ENCODE data around the gene SAYSD1. TPM values are rescaled to one million over a fixed set of nuclear protein-coding genes. Genes with fewer than 3 reads are reported as not detected.

The SAYSD1 gene
- total RNA-seq, 2 experiments from 2014 or later, result 16.0 to 16.8 TPM

DNA sequence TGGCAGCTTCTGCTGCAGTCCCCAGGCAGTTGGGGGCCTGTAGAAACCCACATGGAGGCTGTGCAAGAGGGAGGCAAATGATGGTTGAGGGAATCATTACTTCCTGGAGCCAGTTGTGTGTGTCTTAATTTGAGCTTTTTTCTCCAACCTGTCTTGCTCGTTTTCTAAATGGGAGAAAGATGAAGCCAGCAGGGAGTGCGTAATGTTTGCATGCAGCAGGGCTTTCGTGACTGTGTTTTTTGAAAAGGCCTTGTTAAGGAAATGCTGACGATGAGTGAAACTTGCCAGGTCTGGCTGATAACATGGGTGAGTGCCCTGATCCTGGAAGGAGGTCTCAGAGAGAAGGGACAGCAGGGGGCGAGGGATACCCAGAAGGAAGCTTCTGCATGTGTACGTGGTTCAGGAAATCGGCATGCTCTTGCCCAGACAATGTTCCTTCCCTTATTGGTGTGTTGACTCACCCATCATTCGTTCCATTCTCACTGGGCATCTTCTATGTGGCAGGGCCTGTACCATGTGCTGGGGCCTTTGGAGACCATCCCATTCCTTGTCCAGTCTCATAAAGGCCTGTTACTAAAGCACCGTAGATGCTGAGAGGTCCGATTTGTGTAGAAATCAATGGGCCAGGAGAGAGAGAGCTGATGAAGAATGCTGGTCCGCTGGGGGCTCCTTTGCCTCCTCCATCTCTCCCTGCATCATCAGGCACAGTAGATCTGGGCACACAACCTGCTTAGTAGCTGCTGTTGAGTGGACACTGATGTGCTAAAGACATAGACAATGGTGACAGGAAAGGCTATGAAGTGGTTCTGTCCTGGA, 39.0 kb downstream of the SAYSD1 start:
- intact Hi-C loops (cut with micrococcal nuclease), result no loop called here
- H3K4me1 Mint-ChIP-seq (ENCODE audit: low read depth), result peaks cover 9% of the 10 kb centered on the region
- H3K9me3 Mint-ChIP-seq, result no peaks in the 10 kb centered on the region
- ATAC-seq, result no peak
- no peak for DNase-seq
- ChIA-PET CTCF (no interaction called here), POLR2A (interaction anchor here (1.6 kb wide), 1 partner anchor 15 kb away, joined by 4 read pairs; no protein-coding TSS in a partner anchor)
- no peak overlapping the region for H3K4me3 Mint-ChIP-seq
- H3K27me3 Mint-ChIP-seq, result peaks cover 3% of the 10 kb centered on the region
- no peaks in the 10 kb centered on the region for H3K36me3 Mint-ChIP-seq (ENCODE audit: low read depth)
- no peak overlapping the region for H3K27ac Mint-ChIP-seq
- TF ChIP-seq, protein P1, sequence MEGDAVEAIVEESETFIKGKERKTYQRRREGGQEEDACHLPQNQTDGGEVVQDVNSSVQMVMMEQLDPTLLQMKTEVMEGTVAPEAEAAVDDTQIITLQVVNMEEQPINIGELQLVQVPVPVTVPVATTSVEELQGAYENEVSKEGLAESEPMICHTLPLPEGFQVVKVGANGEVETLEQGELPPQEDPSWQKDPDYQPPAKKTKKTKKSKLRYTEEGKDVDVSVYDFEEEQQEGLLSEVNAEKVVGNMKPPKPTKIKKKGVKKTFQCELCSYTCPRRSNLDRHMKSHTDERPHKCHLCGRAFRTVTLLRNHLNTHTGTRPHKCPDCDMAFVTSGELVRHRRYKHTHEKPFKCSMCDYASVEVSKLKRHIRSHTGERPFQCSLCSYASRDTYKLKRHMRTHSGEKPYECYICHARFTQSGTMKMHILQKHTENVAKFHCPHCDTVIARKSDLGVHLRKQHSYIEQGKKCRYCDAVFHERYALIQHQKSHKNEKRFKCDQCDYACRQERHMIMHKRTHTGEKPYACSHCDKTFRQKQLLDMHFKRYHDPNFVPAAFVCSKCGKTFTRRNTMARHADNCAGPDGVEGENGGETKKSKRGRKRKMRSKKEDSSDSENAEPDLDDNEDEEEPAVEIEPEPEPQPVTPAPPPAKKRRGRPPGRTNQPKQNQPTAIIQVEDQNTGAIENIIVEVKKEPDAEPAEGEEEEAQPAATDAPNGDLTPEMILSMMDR (IDR thresholded peaks at IDR 0.05), result no peak

DNA sequence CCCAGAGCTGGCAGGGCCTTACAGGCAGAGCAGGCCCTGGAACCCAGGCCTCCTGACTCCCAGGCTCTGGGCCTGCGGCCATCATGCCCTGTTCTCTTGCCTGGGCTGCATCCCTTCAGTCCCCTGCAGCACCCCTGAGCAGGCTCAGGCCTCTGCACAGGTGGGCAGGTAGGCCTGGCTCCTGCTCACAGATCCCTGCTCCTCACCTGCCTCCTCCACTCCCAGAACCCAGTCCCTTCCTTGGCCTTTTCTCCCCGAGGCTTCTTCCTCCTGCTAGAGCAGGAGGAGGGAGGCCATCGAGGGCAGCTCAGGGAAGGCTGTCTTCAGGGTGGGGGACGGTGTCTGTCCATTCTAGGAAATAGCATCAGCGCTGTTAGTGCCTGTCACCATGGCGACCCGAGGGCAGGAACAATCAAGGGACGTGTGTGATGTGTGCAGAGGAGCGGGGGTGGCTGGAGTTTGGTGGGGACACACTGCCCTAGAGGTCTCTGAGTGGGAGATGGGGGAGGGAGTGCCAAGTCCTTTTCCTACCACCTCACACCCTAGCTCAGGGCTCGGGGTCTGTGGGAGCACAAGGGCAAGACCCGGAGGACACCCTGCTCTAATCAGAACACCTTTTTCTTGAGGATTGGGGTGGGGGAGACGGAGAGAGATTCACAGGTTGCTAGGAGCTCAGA, 39.8 kb downstream of the SAYSD1 start:
- DNase-seq, result no peak
- TF ChIP-seq, protein P1 (IDR thresholded peaks at IDR 0.05), result no peak
- ChIA-PET CTCF (no interaction called here), POLR2A (no interaction called here)
- no peaks in the 10 kb centered on the region for H3K36me3 Mint-ChIP-seq (ENCODE audit: low read depth)
- H3K9me3 Mint-ChIP-seq, result no peaks in the 10 kb centered on the region
- H3K27me3 Mint-ChIP-seq, result peaks cover 6% of the 10 kb centered on the region
- H3K27ac Mint-ChIP-seq, result no peak overlapping the region
- peaks cover 9% of the 10 kb centered on the region for H3K4me1 Mint-ChIP-seq (ENCODE audit: low read depth)
- ATAC-seq, result no peak
- intact Hi-C loops (cut with micrococcal nuclease), result no loop called here
- H3K4me3 Mint-ChIP-seq, result no peak overlapping the region

DNA sequence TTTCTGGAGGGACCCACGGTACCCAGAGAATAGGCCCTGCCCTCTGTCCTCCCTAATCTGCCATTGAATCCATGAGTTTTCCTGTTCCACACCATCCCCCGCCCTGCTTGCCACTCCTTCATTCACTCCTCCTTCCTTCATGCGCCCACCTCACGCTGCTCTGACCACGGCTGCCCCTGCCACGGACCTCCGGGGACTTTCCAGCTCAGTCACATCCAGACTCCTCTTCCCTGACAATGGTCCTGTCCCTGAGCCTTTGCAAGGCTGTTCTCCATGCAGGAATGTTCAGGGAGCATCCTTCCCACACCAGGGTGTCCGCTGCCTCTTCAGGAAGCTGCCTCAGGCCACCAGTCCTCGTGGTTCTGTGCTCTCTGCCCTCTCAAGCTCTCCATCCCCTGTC, 40.5 kb downstream of the SAYSD1 start:
- no peak overlapping the region for H3K27ac Mint-ChIP-seq
- H3K27me3 Mint-ChIP-seq, result peaks cover 8% of the 10 kb centered on the region
- H3K9me3 Mint-ChIP-seq, result no peaks in the 10 kb centered on the region
- TF ChIP-seq, protein P1 (IDR thresholded peaks at IDR 0.05), result no peak
- no peak for DNase-seq
- no peak overlapping the region for H3K4me3 Mint-ChIP-seq
- ChIA-PET CTCF (no interaction called here), POLR2A (no interaction called here)
- no peaks in the 10 kb centered on the region for H3K36me3 Mint-ChIP-seq (ENCODE audit: low read depth)
- H3K4me1 Mint-ChIP-seq (ENCODE audit: low read depth), result peaks cover 9% of the 10 kb centered on the region
- no peak for ATAC-seq
- intact Hi-C loops (cut with micrococcal nuclease), result no loop called here

DNA sequence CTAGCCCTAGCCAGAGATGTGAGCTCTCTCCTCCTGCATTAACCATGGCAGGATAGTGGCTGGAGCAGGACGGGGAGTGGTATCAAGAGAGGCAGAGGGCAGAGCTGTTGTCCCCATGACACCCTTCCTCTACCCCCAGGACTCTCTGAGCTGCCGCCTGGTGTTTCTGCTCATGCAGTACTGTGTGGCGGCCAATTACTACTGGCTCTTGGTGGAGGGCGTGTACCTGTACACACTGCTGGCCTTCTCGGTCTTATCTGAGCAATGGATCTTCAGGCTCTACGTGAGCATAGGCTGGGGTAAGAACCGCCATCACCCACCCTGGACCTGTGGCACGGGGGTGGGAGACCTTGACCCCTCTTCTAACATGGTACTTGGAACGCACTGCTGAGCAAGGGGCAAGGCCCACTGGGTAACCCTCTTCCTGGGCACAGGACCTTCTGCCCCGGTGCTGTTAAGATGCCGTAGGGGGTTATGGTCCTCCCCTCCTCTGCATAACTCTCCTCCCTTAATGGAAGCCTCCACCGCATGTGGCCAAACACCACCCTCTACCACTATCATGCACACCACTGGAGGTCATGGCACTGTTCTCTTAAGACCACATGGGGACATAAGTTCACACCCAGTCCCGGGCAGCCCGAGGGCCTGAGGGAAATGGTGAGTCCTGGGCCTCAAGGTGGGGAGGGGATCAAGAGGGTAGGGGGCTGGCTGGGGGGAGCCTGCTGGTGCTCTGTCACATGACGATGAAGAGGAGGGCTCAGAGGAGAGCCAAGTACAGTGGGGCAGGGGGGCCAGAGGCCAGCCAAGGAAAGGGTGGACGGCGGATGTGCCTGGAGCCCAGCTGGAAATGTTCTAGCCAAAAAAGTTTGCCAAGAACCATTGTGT, 41.3 kb downstream of the SAYSD1 start:
- H3K9me3 Mint-ChIP-seq, result no peaks in the 10 kb centered on the region
- DNase-seq (no peak), ATAC-seq (no peak)
- ChIA-PET POLR2A (no interaction called here), CTCF (no interaction called here)
- H3K4me3 Mint-ChIP-seq, result no peak overlapping the region
- H3K27ac Mint-ChIP-seq, result no peak overlapping the region
- intact Hi-C loops (cut with micrococcal nuclease), result no loop called here
- TF ChIP-seq, protein P1 (IDR thresholded peaks at IDR 0.05), result no peak
- peaks cover 9% of the 10 kb centered on the region for H3K4me1 Mint-ChIP-seq (ENCODE audit: low read depth)
- no peaks in the 10 kb centered on the region for H3K36me3 Mint-ChIP-seq (ENCODE audit: low read depth)
- H3K27me3 Mint-ChIP-seq, result peaks cover 12% of the 10 kb centered on the region

Measured in activated CD8-positive, alpha-beta T cell treated with anti-CD3 and anti-CD28 coated beads for 36 hours (primary cell).